Measurements from ENCODE around the gene ENAH.

- TF ChIP-seq EZH2 (IDR thresholded peaks at IDR 0.05; ENCODE audit: borderline replicate concordance, low read length) (no peak), CTCF (IDR thresholded peaks at IDR 0.05; ENCODE audit: low read length) (no peak)
Measured at GRCh38 chr1:225466848-225467192, 186.1 kb downstream of the ENAH start.
